SJCRH30 (cell line): Measurements from ENCODE around the gene OR10G7. TPM values are rescaled to one million over a fixed set of nuclear protein-coding genes. Genes with fewer than 3 reads are reported as not detected.

Experiments used
- DNase-seq, 2 experiments: peaks; one replicate each; pipeline ENCODE4 v3.0.0-alpha.2; 2015 to 2020
- H3K27ac ChIP-seq: fragments of 250-450 bp; sonication (Bioruptor Pico); 2 replicates; pipeline ENCODE4 v1.5.1; 2020; ENCODE audit warnings: mild to moderate bottlenecking, moderate library complexity
- H3K27me3 ChIP-seq: fragments of 250-450 bp; sonication (Bioruptor Pico); 2 replicates; pipeline ENCODE4 v1.5.1; 2020; ENCODE audit warnings: mild to moderate bottlenecking, moderate library complexity
- H3K36me3 ChIP-seq: fragments of 250-450 bp; sonication (Bioruptor Pico); 2 replicates; pipeline ENCODE4 v1.5.1; 2020; ENCODE audit warnings: mild to moderate bottlenecking, moderate library complexity
- H3K4me1 ChIP-seq: fragments of 250-450 bp; sonication (Bioruptor Pico); 2 replicates; pipeline ENCODE4 v1.5.1; 2020; ENCODE audit warnings: mild to moderate bottlenecking, moderate library complexity
- H3K4me3 ChIP-seq: fragments of 250-450 bp; sonication (Bioruptor Pico); 2 replicates; pipeline ENCODE4 v1.5.1; 2020; ENCODE audit warnings: mild to moderate bottlenecking, moderate library complexity
- H3K9me3 ChIP-seq: fragments of 250-450 bp; sonication (Bioruptor Pico); replicated peaks from 2 replicates; pipeline ENCODE4 v1.5.1; 2020; ENCODE audit warnings: mild to moderate bottlenecking, moderate library complexity
- total RNA-seq: library from RNA; depleted of rRNA; stranded (reverse); fragments of >200 nt; shearing (Covaris generic); gene quantifications from 2 replicates; pipeline ENCODE4 v1.2.3, GENCODE V29; 2014; rRNA removed

The OR10G7 gene, protein sequence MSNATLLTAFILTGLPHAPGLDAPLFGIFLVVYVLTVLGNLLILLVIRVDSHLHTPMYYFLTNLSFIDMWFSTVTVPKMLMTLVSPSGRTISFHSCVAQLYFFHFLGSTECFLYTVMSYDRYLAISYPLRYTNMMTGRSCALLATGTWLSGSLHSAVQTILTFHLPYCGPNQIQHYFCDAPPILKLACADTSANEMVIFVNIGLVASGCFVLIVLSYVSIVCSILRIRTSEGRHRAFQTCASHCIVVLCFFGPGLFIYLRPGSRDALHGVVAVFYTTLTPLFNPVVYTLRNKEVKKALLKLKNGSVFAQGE
- not detected in 2 replicates for total RNA-seq

DNA sequence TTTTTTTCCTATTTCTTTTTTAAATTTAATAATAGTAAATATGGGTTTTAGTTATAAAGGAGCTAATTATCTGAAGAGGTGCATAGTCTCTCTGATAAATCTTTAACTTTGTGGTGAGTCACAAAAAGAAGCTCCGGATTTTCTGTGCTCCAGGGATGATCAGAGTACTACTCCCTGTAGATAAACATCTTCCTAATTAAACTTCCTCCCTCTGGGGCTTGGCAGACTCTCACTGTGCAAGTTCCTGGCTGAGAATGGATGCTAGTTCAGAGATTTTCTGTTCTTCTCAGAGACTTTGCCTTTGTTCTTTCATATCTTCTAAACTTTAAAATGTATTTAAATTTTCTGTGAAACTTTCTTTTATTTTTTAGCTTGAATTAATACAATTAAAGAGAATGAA, at the start of gene OR10G7:
Gene OR10G7, minus strand, starts transcription at position 72 of the 400 bp plus-strand sequence. CDS start 2,324 bp downstream, outside the sequence.
- no peaks in the 10 kb centered on the region for H3K9me3 ChIP-seq
- H3K4me3 ChIP-seq = no peak within 1 kb of the TSS
- DNase-seq = no peak
- H3K27me3 ChIP-seq = no peaks in the 10 kb centered on the region
- H3K27ac ChIP-seq = no peak within 1 kb of the TSS
- H3K36me3 ChIP-seq = no peaks in the 10 kb centered on the region
- H3K4me1 ChIP-seq = no peaks in the 10 kb centered on the region

DNA sequence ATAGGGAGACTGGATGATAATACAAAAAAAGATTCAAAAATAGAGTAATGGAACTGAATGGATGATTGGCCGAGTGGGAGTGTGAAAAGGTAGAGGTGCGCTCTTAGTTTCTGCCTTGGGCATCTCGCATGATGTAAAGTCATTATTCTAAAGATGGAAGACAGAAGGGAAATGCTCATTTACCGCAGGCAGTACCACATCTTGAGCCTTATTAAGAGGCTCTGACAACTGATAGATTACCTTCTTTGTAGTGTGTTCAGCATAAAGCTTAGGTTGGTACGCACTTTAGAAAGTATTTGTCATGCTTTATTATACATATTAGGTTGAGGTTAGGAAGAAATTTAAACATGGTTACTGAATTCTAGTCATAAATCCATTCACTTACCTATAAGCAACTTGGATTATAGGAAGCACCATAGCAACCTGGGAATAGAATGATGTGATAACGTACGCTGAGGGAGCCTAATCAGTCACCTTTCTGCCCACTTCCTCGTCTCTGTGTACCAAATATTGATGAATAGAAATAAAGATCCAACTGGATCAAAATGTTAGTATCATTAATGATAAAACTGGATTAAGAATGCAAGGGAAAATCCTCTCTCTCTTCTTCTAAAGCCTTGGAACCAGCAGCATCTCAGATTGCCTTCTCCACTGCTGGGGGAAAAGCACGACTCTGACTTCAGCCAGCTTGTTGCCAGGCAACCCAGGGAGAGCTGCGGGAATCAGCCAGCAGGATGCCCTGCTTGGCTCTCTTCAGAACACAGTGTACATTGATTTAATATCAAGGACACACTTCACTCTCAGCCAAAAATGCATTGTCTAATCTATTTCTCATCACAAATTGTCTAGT, 45.1 kb upstream of the OR10G7 start:
- no peaks in the 10 kb centered on the region for H3K27me3 ChIP-seq
- H3K36me3 ChIP-seq = no peaks in the 10 kb centered on the region
- no peak overlapping the region for H3K4me3 ChIP-seq
- DNase-seq = no peak
- no peak overlapping the region for H3K27ac ChIP-seq
- H3K4me1 ChIP-seq = no peaks in the 10 kb centered on the region
- H3K9me3 ChIP-seq = no peaks in the 10 kb centered on the region

DNA sequence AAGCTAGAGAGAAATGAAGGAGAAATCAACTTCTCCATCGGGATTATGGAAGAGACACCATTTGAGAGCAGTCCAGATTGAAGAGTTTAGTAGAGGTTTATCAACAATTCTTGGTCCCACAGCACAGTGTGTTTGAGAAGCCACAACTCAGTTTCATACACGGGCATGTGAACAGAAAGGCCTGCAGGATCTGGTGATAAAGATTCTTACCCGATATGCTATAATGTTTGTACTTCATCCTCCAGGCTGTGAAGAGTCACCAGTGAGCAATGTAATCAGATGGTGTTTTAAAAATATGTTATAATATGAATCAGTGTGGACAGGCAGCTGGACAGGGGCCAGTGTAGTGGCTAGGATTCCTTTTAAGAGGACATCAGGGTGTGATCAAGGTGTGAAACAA, 44.5 kb upstream of the OR10G7 start:
- Histone ChIP-seq H3K4me3 (no peak overlapping the region), H3K4me1 (no peaks in the 10 kb centered on the region), H3K36me3 (no peaks in the 10 kb centered on the region), H3K27me3 (no peaks in the 10 kb centered on the region), H3K9me3 (no peaks in the 10 kb centered on the region), H3K27ac (no peak overlapping the region)
- DNase-seq = no peak

DNA sequence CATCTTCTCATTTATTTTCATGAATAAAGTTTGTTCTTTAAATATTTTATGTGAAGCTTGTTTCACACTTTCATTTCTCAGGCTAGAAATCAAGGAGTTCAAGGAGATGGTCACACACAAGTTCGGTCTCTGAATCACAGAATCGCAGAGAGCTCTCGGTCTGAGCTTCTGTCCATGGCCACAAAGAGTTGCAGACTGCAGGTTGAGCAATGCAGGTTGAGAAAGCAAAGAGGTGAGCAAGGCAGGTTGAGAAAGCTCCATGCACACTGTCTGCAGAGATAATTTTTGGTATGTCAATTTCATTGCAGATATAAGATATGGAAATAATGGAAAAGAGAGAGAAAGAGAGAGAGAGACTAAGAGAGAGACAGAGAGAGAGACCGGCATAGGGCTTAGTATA, 41.2 kb upstream of the OR10G7 start:
- no peak for DNase-seq
- no peaks in the 10 kb centered on the region for H3K27me3 ChIP-seq
- no peaks in the 10 kb centered on the region for H3K36me3 ChIP-seq
- no peak overlapping the region for H3K27ac ChIP-seq
- H3K4me1 ChIP-seq = no peaks in the 10 kb centered on the region
- H3K4me3 ChIP-seq = no peak overlapping the region
- no peaks in the 10 kb centered on the region for H3K9me3 ChIP-seq

DNA sequence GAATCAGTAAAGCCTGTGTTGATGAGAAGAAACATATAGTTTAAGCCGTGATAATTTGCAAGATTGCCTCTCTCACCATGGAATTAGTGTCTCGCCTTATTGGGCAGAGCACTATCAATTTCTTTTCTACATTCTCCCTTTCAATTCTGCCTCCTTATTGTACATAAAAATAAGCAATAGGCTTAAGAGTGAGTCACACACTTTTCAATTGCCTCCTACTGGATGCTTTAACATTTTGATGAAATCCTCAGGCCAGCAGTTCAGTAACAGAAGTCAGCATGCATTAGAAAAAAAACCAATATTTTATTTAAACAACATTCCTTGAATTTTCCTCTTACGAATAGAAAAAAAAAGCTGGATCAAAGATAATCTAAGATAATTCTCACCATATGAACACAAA, 40.4 kb upstream of the OR10G7 start:
- Histone ChIP-seq H3K36me3 (no peaks in the 10 kb centered on the region), H3K27ac (no peak overlapping the region), H3K27me3 (no peaks in the 10 kb centered on the region), H3K4me1 (no peaks in the 10 kb centered on the region), H3K9me3 (no peaks in the 10 kb centered on the region), H3K4me3 (no peak overlapping the region)
- no peak for DNase-seq

DNA sequence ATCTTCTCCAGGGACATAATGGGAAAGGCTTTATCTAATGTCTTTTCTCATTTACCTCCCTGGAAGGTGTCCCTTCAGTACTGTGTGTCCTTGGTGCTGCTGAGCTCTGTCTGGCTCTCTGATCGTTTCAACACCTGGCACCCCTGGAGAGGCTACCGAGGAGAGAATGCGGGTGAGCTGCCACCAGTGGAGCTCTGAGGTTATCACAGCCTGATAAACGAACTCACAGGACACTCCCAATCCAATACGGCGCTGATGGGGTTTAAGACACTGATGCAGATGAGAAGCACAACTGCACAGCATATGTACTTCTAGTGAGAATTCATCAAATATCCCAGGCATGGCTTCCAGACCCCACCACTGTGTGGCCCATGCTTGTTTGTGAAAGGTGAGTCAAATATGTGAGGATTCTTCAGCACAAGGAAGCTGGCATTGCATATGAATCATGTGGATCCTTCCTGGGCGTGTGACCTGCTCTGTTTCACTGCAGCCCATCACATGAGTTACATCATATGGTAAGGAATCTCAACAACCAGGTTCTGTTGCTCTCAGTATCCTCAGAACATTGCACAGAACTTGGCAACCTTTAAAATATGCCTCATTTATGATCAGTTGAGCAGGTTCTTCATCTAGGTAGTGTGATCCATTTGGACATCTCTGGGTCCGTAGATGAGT, 39.3 kb upstream of the OR10G7 start:
- H3K9me3 ChIP-seq = no peaks in the 10 kb centered on the region
- H3K27ac ChIP-seq = no peak overlapping the region
- H3K4me1 ChIP-seq = no peaks in the 10 kb centered on the region
- H3K4me3 ChIP-seq = no peak overlapping the region
- DNase-seq = no peak
- no peaks in the 10 kb centered on the region for H3K36me3 ChIP-seq
- no peaks in the 10 kb centered on the region for H3K27me3 ChIP-seq

DNA sequence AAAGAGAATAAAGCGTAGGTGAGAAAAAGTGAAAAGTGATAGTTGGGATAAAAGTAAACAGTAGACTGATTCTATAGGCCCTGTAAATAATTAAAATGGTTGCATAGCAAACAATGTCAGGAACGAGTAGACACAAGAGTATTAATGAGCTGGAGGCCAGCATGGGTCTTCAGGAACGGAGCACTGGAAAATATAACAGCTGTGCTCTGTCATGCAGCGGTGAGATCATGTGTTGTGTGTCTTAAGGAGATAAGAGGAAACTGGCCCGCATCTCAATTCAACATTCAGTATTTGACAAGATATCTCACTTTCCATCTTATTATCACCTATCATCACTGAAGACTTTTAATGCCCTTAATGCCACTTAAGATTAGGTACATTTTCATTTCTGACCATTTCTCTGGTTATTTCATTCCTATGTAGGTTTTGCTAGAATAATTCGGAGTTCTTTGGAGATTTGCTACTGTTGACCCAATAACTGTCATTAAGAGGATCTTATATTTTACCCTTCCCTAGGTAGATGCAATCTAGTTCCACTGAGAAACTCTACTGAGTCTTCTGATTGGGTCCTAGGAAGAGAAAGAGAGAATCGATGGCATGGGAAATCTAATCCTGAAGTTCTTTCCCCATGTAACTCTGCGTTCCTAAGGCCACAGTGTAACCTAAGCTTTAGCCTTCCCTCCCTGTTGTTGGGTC, 38.7 kb upstream of the OR10G7 start:
- H3K4me3 ChIP-seq = no peak overlapping the region
- no peak overlapping the region for H3K27ac ChIP-seq
- no peak for DNase-seq
- no peaks in the 10 kb centered on the region for H3K36me3 ChIP-seq
- no peaks in the 10 kb centered on the region for H3K4me1 ChIP-seq
- H3K27me3 ChIP-seq = no peaks in the 10 kb centered on the region
- H3K9me3 ChIP-seq = no peaks in the 10 kb centered on the region

DNA sequence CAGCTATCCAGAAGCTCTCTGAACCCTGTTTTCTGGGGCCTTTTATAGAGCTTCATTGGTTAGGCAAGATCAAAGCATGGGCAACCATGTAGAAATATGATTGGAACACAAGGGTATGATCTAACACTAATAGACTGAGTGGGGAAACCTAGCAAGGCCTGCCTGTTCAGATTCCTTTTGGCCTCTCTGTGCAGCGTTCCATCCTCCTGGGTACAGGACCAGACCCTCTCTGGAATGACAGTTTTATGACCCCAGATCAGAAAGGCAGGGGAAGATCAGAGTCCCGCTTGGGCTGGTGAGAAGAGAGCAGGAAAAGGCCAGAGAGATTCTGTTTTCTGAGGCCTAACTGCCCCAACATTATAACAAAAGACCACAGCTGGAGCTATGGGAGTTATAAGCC, 37.5 kb upstream of the OR10G7 start:
- H3K36me3 ChIP-seq = no peaks in the 10 kb centered on the region
- no peak overlapping the region for H3K27ac ChIP-seq
- H3K4me3 ChIP-seq = no peak overlapping the region

DNA sequence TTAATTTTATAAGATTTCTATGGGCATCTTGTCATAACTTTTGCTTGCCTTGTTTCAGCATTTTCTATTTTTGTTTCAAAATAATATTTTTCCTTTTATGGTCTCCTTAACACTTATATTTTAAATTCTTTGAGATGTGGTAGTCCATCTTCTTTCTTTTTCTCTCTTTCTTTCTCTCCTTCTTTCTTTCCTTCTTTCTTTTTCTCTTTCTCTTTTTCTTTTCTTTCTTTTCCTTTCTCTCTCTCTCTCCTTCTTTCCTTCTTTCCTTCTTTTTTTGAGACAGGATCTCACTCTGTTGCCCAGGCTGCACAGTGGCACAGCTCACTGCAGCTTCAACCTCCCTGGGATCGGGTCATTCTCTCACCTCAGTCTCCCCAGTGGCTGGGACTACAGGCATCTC, 36.1 kb upstream of the OR10G7 start:
- Histone ChIP-seq H3K4me3 (no peak overlapping the region), H3K27me3 (no peaks in the 10 kb centered on the region), H3K27ac (no peak overlapping the region), H3K4me1 (no peaks in the 10 kb centered on the region), H3K36me3 (no peaks in the 10 kb centered on the region), H3K9me3 (no peaks in the 10 kb centered on the region)
- DNase-seq = no peak

More for the DNA sequence above, 37.5 kb upstream of the OR10G7 start:
- no peaks in the 10 kb centered on the region for H3K4me1 ChIP-seq
- H3K27me3 ChIP-seq = no peaks in the 10 kb centered on the region
- no peak for DNase-seq
- no peaks in the 10 kb centered on the region for H3K9me3 ChIP-seq

DNA sequence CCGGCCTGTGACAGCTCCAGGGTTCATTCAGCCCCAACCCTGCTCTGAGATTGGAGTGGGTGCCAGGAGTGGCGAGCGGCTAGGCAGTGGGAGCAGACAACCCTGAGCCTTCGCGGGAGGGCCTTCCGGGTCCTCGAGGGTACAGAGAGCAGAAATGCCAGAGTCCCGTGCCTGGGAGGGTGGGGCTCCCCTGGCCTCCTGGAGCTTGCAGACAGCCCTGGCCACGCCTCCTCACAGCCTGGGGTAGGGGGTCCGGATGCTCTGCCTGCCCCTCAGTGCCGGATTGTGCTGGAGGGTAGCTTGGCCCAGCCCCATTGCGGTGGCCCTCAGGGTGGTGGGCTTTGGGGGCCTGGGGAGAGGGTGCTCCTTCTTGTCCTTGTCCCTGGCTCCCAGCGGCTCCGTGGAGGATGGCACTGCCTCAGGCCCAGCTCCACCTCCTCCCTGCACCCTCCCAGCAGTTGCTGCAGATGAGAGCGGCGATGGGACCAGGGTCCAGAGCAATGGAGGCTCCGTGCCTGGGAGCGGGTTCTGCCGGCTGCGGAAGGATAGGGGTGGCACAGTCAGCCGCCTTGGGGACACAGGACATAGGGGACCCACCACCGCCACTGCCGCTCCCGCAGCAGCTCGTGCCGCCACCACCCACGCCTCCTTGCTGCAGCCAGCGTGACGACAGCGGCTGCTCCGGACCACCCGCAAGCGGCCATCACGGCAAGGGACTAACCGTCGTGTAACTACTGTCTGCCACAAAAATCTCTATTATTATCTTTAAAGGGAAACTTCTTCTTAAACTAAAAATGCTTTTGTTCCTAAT, 34.9 kb upstream of the OR10G7 start:
- no peaks in the 10 kb centered on the region for H3K9me3 ChIP-seq
- H3K27me3 ChIP-seq = no peaks in the 10 kb centered on the region
- no peaks in the 10 kb centered on the region for H3K4me1 ChIP-seq
- H3K27ac ChIP-seq = no peak overlapping the region
- peak overlapping the region; percentile 55 for H3K4me3 ChIP-seq
- peak in 1 of 2 experiments; percentile 15 for DNase-seq
- no peaks in the 10 kb centered on the region for H3K36me3 ChIP-seq

DNA sequence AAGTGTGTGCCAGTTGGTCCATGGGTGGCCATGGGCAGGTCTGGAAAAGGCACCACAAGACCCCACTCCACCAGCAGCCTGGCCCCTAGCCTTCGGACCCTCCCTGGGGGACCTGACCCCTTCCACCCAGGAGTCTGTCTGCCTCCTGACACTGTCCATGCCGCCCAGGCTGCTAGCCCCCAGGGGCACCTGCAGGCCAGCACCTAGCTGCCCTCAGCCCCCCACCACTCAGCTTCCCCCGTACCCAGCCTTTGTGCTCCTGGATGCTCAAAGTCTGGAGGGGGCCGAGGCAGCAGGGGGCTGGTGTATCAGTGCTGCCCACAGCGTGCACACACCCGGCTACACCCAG, 34.3 kb upstream of the OR10G7 start:
- Histone ChIP-seq H3K4me1 (no peaks in the 10 kb centered on the region), H3K27ac (no peak overlapping the region), H3K36me3 (no peaks in the 10 kb centered on the region), H3K4me3 (no peak overlapping the region; the same call in 1 of the 2 replicates), H3K27me3 (no peaks in the 10 kb centered on the region), H3K9me3 (no peaks in the 10 kb centered on the region)
- no peak for DNase-seq

DNA sequence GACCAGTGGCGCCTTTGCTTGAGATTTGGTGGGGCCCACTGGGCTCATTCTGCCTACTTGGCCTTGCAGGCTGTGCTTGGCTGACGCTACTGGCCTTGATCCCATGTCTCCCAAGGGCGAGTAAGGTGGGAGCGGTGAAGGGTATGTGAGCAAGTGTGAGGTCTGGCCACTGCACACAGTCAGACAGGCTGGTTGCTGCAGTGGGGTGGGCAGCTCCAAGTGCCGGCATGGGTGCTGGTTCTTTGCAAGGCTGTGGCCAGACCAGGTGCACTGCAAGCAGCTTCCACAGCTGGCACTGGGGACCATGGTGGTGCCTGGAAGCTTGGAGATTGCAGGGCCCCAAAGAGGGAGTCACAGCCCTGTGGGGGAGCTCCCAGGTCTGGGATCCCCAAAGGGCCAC, 33.4 kb upstream of the OR10G7 start:
- Histone ChIP-seq H3K4me3 (no peak overlapping the region), H3K9me3 (no peaks in the 10 kb centered on the region), H3K27ac (no peak overlapping the region), H3K36me3 (no peaks in the 10 kb centered on the region), H3K4me1 (no peaks in the 10 kb centered on the region), H3K27me3 (no peaks in the 10 kb centered on the region)
- DNase-seq = no peak

DNA sequence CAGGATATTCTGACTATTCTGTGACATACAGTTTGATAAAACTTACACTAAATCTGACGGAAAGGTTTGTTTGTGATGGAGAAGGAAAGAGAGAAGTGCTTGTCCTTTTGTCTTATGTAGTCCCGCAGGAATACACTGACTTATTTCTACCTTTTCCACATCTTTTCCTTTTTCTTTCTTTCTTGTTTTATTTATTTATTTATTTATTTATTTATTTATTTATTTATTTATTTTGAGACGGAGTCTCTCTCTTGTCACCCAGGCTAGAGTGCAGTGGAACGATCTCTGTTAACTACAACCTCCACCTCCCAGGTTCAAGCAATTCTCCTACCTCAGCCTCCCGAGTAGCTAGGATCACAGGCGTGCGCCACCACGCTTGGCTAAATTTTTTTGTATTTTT, 31.0 kb upstream of the OR10G7 start:
- no peak overlapping the region for H3K4me3 ChIP-seq
- H3K27ac ChIP-seq = no peak overlapping the region
- H3K27me3 ChIP-seq = no peaks in the 10 kb centered on the region
- no peaks in the 10 kb centered on the region for H3K36me3 ChIP-seq
- H3K4me1 ChIP-seq = no peaks in the 10 kb centered on the region
- H3K9me3 ChIP-seq = no peaks in the 10 kb centered on the region
- no peak for DNase-seq

DNA sequence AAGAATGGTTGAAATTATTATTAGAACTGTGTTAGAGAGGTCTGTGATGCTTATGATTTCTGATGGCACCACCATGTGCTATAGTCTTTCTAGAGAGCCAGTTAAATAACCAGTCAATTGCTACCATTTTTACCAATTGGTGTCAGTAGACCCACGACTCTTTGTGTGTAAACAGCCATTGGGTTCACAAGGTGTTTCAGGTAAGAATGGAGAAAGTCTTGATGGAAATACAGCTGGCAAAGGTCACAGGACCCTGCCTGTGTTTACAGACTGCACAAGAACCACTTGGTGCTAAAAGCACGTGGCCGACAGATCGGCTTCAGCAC, 30.5 kb upstream of the OR10G7 start:
- no peak for DNase-seq
- Histone ChIP-seq H3K9me3 (no peaks in the 10 kb centered on the region), H3K4me1 (no peaks in the 10 kb centered on the region), H3K4me3 (no peak overlapping the region), H3K27ac (no peak overlapping the region), H3K36me3 (no peaks in the 10 kb centered on the region), H3K27me3 (no peaks in the 10 kb centered on the region)
